ENCODE data around the gene SPAG4.

SPAG4 gene

GRCh38 chr20:35583636-35584560, 31.7 kb upstream of the SPAG4 start:
- Histone ChIP-seq H3K27me3 (no peaks in the 10 kb centered on the region), H3K36me3 (no peaks in the 10 kb centered on the region), H3K4me1 (no peaks in the 10 kb centered on the region; the same call in 1 of the 2 replicates), H3K9me3 (no peaks in the 10 kb centered on the region), H3K4me3 (ENCODE audit: low read depth, low read length) (no peak overlapping the region)
- TF ChIP-seq CTCF (IDR thresholded peaks at IDR 0.05; ENCODE audit: low read depth, low read length) = no peak
- no peak for DNase-seq

- DNase-seq = no peak
- Histone ChIP-seq H3K4me3 (ENCODE audit: low read depth, low read length) (no peak overlapping the region), H3K9me3 (no peaks in the 10 kb centered on the region), H3K27me3 (no peaks in the 10 kb centered on the region), H3K36me3 (no peaks in the 10 kb centered on the region), H3K4me1 (no peaks in the 10 kb centered on the region; the same call in 1 of the 2 replicates)
- TF ChIP-seq CTCF (IDR thresholded peaks at IDR 0.05; ENCODE audit: low read depth, low read length) = no peak
Measured at GRCh38 chr20:35586751-35587425, 28.7 kb upstream of the SPAG4 start.

GRCh38 chr20:35587436-35587835, 28.2 kb upstream of the SPAG4 start:
- Histone ChIP-seq H3K9me3 (no peaks in the 10 kb centered on the region), H3K4me3 (ENCODE audit: low read depth, low read length) (no peak overlapping the region), H3K27me3 (no peaks in the 10 kb centered on the region), H3K36me3 (no peaks in the 10 kb centered on the region), H3K4me1 (no peaks in the 10 kb centered on the region; the same call in 1 of the 2 replicates)
- TF ChIP-seq CTCF (IDR thresholded peaks at IDR 0.05; ENCODE audit: low read depth, low read length) = no peak
- DNase-seq = no peak

DNA sequence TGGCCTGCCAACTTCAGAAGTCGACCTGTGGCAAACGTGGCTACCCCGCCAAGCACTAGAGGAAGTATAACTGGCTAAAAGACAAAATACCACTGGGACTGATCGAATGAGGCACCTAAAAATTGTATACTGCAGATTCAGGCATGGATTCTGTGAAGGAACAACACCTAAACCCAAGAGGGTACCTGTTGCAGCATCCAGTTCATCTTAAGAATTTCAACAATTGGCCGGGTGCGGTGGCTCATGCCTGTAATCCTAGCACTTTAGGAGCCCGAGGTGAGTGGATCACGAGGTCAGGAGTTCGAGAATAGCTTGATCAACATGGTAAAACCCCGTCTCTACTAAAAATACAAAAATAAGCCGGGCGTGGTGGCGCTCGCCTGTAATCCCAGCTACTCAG, 27.2 kb upstream of the SPAG4 start:
- H3K27me3 ChIP-seq = no peaks in the 10 kb centered on the region
- TF ChIP-seq CTCF (IDR thresholded peaks at IDR 0.05; ENCODE audit: low read depth, low read length) = no peak
- no peak for DNase-seq

DNA sequence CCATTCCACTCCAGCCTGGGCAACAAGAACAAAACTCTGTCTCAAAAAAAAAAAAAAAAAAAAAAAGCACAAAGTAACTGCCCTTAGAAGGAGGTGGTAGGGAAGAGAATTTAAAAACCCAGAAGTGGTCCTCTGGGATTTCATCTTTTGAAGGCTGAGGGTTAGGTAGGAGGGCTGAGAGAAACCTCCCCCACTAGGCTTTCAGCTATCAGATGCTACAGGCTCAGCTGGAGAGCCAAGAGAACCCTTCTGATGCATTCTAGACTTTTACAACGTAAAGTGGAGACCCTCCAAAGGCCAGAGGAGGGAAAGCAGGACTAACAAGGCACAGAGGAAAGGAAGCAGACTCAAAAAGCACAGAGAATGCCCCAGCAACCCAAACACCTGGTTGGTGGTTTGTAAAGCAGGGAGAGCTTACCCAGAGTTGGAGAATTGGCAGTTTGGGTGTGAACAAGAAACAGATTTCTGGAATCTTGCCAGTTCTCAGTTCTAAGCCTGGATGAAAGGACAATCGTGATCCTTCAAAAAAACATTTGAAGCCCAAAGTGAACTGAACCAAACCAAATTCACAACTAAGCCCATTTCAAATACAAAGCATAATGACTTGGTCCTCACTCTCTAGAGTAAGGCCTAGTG, 23.2 kb upstream of the SPAG4 start:
- H3K4me3 ChIP-seq (ENCODE audit: low read depth, low read length) = no peak overlapping the region
- no peaks in the 10 kb centered on the region for H3K27me3 ChIP-seq
- no peaks in the 10 kb centered on the region for H3K9me3 ChIP-seq
- H3K36me3 ChIP-seq = no peaks in the 10 kb centered on the region
- no peak for TF ChIP-seq CTCF (IDR thresholded peaks at IDR 0.05; ENCODE audit: low read depth, low read length)
- no peak for DNase-seq
- H3K4me1 ChIP-seq = no peaks in the 10 kb centered on the region

More for the DNA sequence above, 27.2 kb upstream of the SPAG4 start:
- Histone ChIP-seq H3K9me3 (no peaks in the 10 kb centered on the region), H3K4me1 (no peaks in the 10 kb centered on the region; the same call in 1 of the 2 replicates), H3K4me3 (ENCODE audit: low read depth, low read length) (no peak overlapping the region), H3K36me3 (no peaks in the 10 kb centered on the region)

Measured in BE2C (cell line).